Breast epithelium (tissue), 3 donors: ENCODE measurements around the gene EAF1.
A peak's percentile ranks its signal among the peaks of the same experiment; 100 is the strongest.

Experiments used
- POLR2A ChIP-seq: fragments of 450-650 bp; IDR thresholded peaks from one replicate; pipeline ENCODE4 v1.6.1; 2016; ENCODE audit warnings: antibody characterized with exemption, mild to moderate bottlenecking, moderate library complexity
- POLR2AphosphoS5 ChIP-seq, 3 donors: sonication (generic); formaldehyde crosslinking; IDR thresholded peaks; one replicate each; pipeline ENCODE4 v1.6.1; 2017; ENCODE audit warnings: antibody characterized with exemption in 3 of 3
- TF ChIP-seq, protein P1 (sequence below), 3 donors: fragments of 450-650 bp; IDR thresholded peaks; one replicate each; pipeline ENCODE4 v1.5.1; 2016 to 2017; ENCODE audit warnings: antibody characterized with exemption in 3 of 3, mild to moderate bottlenecking in 3 of 3, moderate library complexity in 3 of 3

- TF ChIP-seq, protein P1, sequence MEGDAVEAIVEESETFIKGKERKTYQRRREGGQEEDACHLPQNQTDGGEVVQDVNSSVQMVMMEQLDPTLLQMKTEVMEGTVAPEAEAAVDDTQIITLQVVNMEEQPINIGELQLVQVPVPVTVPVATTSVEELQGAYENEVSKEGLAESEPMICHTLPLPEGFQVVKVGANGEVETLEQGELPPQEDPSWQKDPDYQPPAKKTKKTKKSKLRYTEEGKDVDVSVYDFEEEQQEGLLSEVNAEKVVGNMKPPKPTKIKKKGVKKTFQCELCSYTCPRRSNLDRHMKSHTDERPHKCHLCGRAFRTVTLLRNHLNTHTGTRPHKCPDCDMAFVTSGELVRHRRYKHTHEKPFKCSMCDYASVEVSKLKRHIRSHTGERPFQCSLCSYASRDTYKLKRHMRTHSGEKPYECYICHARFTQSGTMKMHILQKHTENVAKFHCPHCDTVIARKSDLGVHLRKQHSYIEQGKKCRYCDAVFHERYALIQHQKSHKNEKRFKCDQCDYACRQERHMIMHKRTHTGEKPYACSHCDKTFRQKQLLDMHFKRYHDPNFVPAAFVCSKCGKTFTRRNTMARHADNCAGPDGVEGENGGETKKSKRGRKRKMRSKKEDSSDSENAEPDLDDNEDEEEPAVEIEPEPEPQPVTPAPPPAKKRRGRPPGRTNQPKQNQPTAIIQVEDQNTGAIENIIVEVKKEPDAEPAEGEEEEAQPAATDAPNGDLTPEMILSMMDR (IDR thresholded peaks at IDR 0.05): no peak
- TF ChIP-seq POLR2AphosphoS5 (IDR thresholded peaks at IDR 0.05) (peak; percentile 52 to 60 (median 57)), POLR2A (no peak)
Measured at GRCh38 chr3:15427182-15427880, at the start of gene EAF1, which contains the start of gene METTL6.
